Esophagus muscularis mucosa (tissue), 3 donors: ENCODE measurements around the gene TMEM129.

Experiments used
- CTCF ChIP-seq, 3 experiments: fragments of 200-600 bp in 2 of 3; fragments of 450-650 bp in 1 of 3; sonication (generic) in 2 of 3; IDR thresholded peaks; one replicate each; pipeline ENCODE4 v1.5.1; 2017 to 2019; ENCODE audit warnings: antibody characterized with exemption in 3 of 3, mild to moderate bottlenecking in 2 of 3, moderate library complexity in 1 of 3
- POLR2A ChIP-seq: fragments of 450-650 bp; IDR thresholded peaks from one replicate; pipeline ENCODE4 v1.6.1; 2017; ENCODE audit warnings: antibody characterized with exemption, moderate library complexity, mild to moderate bottlenecking, low read depth
- POLR2AphosphoS5 ChIP-seq, 2 donors: sonication (generic); formaldehyde crosslinking; IDR thresholded peaks; one replicate each; pipeline ENCODE4 v1.6.1; 2017; ENCODE audit warnings: antibody characterized with exemption in 2 of 2

- TF ChIP-seq CTCF (IDR thresholded peaks at IDR 0.05) (no peak), POLR2AphosphoS5 (IDR thresholded peaks at IDR 0.05) (no peak), POLR2A (no peak)
Observed at GRCh38 chr4:1747603-1747967, 26.5 kb upstream of the TMEM129 start.
